Suppressor macrophage (primary cell): ENCODE measurements around the gene PRRT1.
"Not testable (repeated sequence)": the region's sequence is repeated elsewhere in the genome, so short reads cannot be mapped to it uniquely, and the experiment has no call there.

Experiments
- DNase-seq, 4 experiments: peaks; one replicate each; pipeline ENCODE4 v3.0.0-alpha.2; 2020 to 2022

Gene PRRT1

GRCh38 chr6:32117461-32117860 is 34.3 kb downstream of the PRRT1 start:
- no peak for DNase-seq

DNA sequence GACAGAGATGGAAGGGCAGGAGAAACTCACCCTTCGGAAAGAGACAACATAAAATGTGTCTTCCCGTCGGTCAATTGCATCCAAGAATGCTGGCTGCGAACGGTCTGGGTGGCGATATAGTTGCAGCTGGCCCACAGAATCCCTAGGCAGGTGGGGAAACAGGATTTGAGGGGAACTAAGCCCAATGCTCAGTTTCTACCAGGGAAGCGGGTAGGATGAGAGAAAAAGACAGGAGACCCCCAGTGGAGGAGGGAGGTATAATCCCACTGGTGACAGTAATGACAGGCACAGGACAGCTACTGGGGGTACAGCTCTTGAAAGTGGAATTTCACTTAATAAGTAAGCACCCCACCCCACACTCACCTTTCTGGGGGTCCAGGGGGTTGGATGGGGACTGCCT is 35.1 kb downstream of the PRRT1 start:
- no peak for DNase-seq

DNA sequence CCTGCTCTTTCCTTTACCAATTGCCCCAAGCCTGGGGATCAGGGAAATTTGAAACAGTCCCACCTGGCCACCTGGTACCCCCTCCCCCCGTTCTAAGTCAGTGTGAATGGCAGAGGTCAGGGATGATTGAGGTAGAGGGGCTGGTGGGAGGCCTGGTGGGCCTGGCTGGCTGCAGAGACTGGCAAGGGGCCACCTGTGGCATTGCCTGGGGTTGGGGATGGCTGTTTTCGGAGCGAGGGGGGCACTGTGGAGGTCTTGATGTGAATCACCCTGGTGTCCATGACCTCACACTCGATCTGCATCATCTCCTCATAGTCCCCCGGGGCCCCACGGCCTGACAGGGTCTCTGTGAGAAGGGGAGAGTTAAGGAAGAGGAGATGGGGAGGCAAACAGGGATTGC is 36.1 kb downstream of the PRRT1 start:
- DNase-seq, result no peak

- no peak for DNase-seq
Measured at GRCh38 chr6:32114796-32115195, 36.9 kb downstream of the PRRT1 start.

GRCh38 chr6:32113386-32114352 is 38.1 kb downstream of the PRRT1 start:
- DNase-seq, result peak; percentile 22 to 60 (median 46)

GRCh38 chr6:32112431-32112980 is 39.2 kb downstream of the PRRT1 start:
- DNase-seq, result no peak

- DNase-seq, result no peak
Measured at GRCh38 chr6:32111424-32112066, 40.2 kb downstream of the PRRT1 start.

- no peak for DNase-seq
Measured at GRCh38 chr6:32110632-32111031, 41.1 kb downstream of the PRRT1 start.

DNA sequence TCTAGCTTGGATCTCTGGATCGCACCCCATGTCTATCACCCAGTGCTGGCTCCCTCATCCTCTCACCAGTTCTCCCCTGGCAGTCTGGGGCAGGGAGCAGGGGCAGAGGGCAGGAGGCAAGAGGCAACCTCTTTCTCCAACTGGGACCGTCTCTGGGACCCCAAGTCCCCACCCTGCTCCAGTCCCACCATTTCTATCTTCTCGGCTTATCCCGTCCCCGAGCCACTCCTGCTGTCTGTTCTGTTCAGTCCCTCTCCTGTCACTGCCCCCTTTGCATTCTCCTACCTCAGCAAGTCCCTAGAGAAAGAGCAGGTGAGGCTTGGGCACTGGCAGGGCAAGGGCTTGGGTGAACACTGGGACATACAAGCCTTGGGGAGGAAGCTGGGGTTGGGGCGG is 42.0 kb downstream of the PRRT1 start:
- no peak for DNase-seq

DNA sequence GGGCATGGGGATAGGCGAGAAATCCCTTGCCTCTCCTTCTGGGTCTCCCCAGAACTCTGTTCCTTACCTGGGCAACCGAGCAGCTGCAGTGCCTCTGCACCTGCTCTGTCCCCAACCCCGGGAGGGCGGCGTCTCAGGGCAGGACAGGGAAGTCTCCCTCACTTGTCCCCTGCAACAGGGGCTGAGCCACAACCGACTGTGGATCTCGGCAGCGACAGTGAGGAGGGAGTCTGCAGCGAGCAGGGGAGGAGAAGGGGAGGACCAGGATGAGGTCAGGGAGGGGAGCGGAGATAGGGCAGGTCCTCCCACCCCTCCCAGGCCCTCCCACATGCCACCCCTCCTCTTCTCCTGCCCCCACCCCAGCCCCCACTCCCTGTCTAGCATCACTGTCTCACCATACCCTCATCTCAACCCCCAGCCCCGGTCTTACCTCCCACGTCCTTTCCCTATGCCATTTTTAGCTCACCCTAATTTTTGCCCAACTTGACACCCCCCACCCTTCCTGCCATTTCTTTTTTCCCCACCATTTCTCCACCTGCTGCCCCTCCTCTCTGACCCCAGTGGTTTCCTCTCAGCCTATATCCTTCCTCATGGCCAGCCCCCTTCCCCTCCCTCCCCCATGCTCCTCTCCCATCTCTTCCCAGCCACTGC is 42.5 kb downstream of the PRRT1 start, which contains the start of gene TNXB:
TSS of gene TNXB (minus strand) at position 225 of the 651 bp plus-strand sequence. CDS start 11,140 bp downstream, outside the sequence.
- no peak for DNase-seq

DNA sequence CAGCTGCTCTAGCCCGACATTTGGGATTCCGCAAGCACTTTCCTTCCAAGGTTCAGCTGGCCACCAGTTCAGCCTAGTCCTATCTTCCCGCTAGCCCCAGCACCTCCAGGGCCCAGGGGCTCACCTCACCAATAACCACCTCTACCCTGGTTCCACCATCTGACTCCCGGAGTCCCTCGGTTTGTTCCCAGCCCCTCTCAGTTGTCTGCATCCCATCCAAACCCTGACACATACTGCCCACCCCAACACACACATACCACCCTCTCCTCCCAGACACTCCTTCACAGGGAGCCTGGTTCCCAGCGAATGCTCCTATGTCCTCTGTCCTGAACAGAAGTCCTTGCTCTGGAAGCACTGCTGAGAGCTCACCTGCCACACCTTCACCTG is 43.0 kb downstream of the PRRT1 start:
- no peak for DNase-seq

DNA sequence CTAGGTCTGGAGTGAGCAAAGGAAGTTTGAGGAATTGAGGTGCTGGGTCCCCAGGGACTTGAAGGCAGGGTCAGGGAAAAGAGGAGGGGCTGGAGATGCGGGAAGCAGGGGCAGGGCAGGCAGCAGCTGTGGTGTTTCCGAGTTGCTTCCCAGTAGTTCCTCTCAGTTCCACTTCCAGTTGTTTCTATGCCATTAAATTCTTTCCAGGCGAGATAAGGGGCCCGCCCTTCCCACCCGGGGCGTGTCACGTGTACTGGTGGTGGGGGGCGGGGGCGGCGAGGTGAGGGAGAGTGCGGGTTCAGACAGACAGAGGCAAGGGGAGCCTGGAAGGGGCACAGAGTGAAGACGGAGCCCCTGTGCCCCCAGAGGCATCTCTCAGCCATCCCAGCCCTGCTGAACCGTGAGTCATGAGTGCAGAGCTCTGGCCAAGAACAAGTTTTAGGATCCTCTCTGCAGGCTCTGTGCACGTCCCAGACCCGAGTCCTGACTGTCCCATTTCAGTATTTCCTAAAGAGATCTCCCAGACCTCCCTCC is 43.6 kb downstream of the PRRT1 start:
- DNase-seq, result no peak

- DNase-seq, result no peak
Measured at GRCh38 chr6:32107406-32107805, 44.3 kb downstream of the PRRT1 start.

GRCh38 chr6:32105433-32105832 is 46.3 kb downstream of the PRRT1 start:
- peak in 3 of 4 experiments; percentile 13 to 51 (median 29) for DNase-seq

DNA sequence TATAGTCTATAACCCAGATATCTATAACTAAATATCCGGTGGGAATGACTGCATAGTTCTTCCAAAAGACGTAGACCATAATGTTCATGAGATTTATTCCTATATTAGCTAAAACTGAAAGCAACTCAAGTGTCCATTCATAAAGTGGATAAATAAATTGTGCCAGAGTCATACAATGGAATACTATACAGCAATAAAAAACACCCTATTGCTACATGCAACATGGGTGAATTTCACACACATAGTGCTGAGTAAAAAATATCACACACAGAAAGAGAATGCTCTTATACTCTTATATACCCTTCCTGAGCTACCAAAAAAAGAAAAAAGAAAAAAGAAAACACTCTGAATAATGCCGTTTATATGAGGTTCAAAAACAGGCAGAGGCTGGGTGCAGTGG is 49.5 kb downstream of the PRRT1 start:
- no peak for DNase-seq

- DNase-seq, result not testable (repeated sequence)
Measured at GRCh38 chr6:32100251-32100650, 51.5 kb downstream of the PRRT1 start.
